Endodermal cell (in vitro differentiated cells): ENCODE data around the gene F7. TPM values are rescaled to one million over a fixed set of nuclear protein-coding genes. Genes with fewer than 3 reads are reported as not detected.

Experiments
- DNase-seq: peaks from one replicate; pipeline ENCODE4 v3.0.0-alpha.2; 2017
- H3K27ac ChIP-seq: 2 replicates; pipeline ENCODE4 v1.5.1; 2013; ENCODE audit warnings: mild to moderate bottlenecking, low read depth, low read length, moderate library complexity
- H3K27me3 ChIP-seq: 2 replicates; pipeline ENCODE4 v1.6.1; 2013; ENCODE audit warnings: mild to moderate bottlenecking, low read length, moderate library complexity; ENCODE audit not compliant: insufficient read depth, control insufficient read depth, poor library complexity, severe bottlenecking
- H3K36me3 ChIP-seq: 2 replicates; pipeline ENCODE4 v1.7.0; 2013; ENCODE audit warnings: mild to moderate bottlenecking, low read length, moderate library complexity; ENCODE audit not compliant: control insufficient read depth, insufficient read depth
- H3K4me1 ChIP-seq: one replicate; pipeline ENCODE4 v1.7.0; 2013; ENCODE audit warnings: low read length; ENCODE audit not compliant: control insufficient read depth, insufficient read depth
- H3K4me3 ChIP-seq: 2 replicates; pipeline ENCODE4 v1.5.1; 2013; ENCODE audit warnings: mild to moderate bottlenecking, low read length, moderate library complexity
- H3K9ac ChIP-seq: 2 replicates; pipeline ENCODE4 v1.6.1; 2013; ENCODE audit warnings: mild to moderate bottlenecking, low read length, moderate library complexity; ENCODE audit not compliant: poor library complexity, severe bottlenecking; ENCODE audit errors: extremely low read depth
- H3K9me3 ChIP-seq: 2 replicates; pipeline ENCODE4 v1.6.1; 2013; ENCODE audit warnings: mild to moderate bottlenecking, low read length, moderate library complexity; ENCODE audit not compliant: control insufficient read depth
- H3K27ac Mint-ChIP-seq: 2 replicates; pipeline ENCODE4 v1.8.0; 2020; ENCODE audit warnings: mixed read lengths
- H3K27me3 Mint-ChIP-seq: 2 replicates; pipeline ENCODE4 v1.8.0; 2021; ENCODE audit warnings: mild to moderate bottlenecking, mixed read lengths; ENCODE audit not compliant: insufficient read depth
- H3K36me3 Mint-ChIP-seq: 2 replicates; pipeline ENCODE4 v1.8.0; 2020; ENCODE audit warnings: low read depth, mixed read lengths
- H3K4me1 Mint-ChIP-seq: 2 replicates; pipeline ENCODE4 v1.8.0; 2020; ENCODE audit warnings: mixed read lengths
- H3K4me3 Mint-ChIP-seq: 2 replicates; pipeline ENCODE4 v1.8.0; 2020; ENCODE audit warnings: mild to moderate bottlenecking, moderate library complexity, mixed read lengths
- H3K9me3 Mint-ChIP-seq: 2 replicates; pipeline ENCODE4 v1.8.0; 2020; ENCODE audit warnings: mild to moderate bottlenecking, mixed read lengths
- WGBS, 2 experiments: methylation state at CpG; one replicate each; pipeline versions ENCODE4 v1.1.5 to v1.1.7; 2013; ENCODE audit warnings: missing lambda C conversion rate in 2 of 2, mixed read lengths in 1 of 2; ENCODE audit not compliant: insufficient coverage in 1 of 2, insufficient read length in 1 of 2; 5-methylcytosine and 5-hydroxymethylcytosine counted together
- total RNA-seq, 2 donors: library from RNA; stranded (reverse); fragmentation: NEBNext Ultra II Directional in 1 of 2; extraction: Animal tissue kit (Norgen Biotek cat#: 25700) in 1 of 2; gene quantifications; 2 replicates in 1 of 2; 3 replicates in 1 of 2; pipeline ENCODE4 v1.2.1, GENCODE V29; 2021
- TF ChIP-seq, protein P1 (sequence below): fragments of 200-600 bp; sonication (generic); conservative IDR thresholded peaks from 2 replicates; pipeline ENCODE4 v1.5.0; 2021; ENCODE audit warnings: antibody characterized with exemption, mild to moderate bottlenecking

The F7 gene
- total RNA-seq, 2 donors from 2014 or later, result 4.7 to 6.4 TPM

GRCh38 chr13:113062691-113063090 is 42.9 kb upstream of the F7 start:
- Mint-ChIP-seq H3K9me3 (peaks cover 2% of the 10 kb centered on the region), H3K27ac (no peak overlapping the region)
- WGBS, 2 experiments, result 93 to 96% methylated on average over 10 to 13 of the region's 14 CpGs

GRCh38 chr13:113063091-113063491 is 42.5 kb upstream of the F7 start:
- Histone ChIP-seq H3K36me3 (no peaks in the 10 kb centered on the region), H3K27ac (no peak overlapping the region), H3K27me3 (no peaks in the 10 kb centered on the region), H3K9ac (no peak overlapping the region), H3K4me3 (no peak overlapping the region), H3K4me1 (no peaks in the 10 kb centered on the region), H3K9me3 (peaks cover 2% of the 10 kb centered on the region)
- Mint-ChIP-seq H3K4me3 (no peak overlapping the region), H3K4me1 (no peaks in the 10 kb centered on the region), H3K9me3 (peaks cover 2% of the 10 kb centered on the region), H3K36me3 (peaks cover 9% of the 10 kb centered on the region), H3K27me3 (no peaks in the 10 kb centered on the region), H3K27ac (no peak overlapping the region)
- TF ChIP-seq, protein P1, sequence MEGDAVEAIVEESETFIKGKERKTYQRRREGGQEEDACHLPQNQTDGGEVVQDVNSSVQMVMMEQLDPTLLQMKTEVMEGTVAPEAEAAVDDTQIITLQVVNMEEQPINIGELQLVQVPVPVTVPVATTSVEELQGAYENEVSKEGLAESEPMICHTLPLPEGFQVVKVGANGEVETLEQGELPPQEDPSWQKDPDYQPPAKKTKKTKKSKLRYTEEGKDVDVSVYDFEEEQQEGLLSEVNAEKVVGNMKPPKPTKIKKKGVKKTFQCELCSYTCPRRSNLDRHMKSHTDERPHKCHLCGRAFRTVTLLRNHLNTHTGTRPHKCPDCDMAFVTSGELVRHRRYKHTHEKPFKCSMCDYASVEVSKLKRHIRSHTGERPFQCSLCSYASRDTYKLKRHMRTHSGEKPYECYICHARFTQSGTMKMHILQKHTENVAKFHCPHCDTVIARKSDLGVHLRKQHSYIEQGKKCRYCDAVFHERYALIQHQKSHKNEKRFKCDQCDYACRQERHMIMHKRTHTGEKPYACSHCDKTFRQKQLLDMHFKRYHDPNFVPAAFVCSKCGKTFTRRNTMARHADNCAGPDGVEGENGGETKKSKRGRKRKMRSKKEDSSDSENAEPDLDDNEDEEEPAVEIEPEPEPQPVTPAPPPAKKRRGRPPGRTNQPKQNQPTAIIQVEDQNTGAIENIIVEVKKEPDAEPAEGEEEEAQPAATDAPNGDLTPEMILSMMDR, result no peak
- 93 to 94% methylated on average over 22 of the region's 22 CpGs for WGBS, 2 experiments
- DNase-seq, result no peak

More at GRCh38 chr13:113062691-113063090, 42.9 kb upstream of the F7 start:
- Mint-ChIP-seq H3K36me3 (peaks cover 9% of the 10 kb centered on the region), H3K4me3 (no peak overlapping the region), H3K4me1 (no peaks in the 10 kb centered on the region), H3K27me3 (no peaks in the 10 kb centered on the region)
- H3K4me3 ChIP-seq, result no peak overlapping the region
- DNase-seq, result no peak
- H3K36me3 ChIP-seq, result no peaks in the 10 kb centered on the region
- H3K4me1 ChIP-seq, result no peaks in the 10 kb centered on the region
- TF ChIP-seq, protein P1, result no peak
- H3K27me3 ChIP-seq, result no peaks in the 10 kb centered on the region
- no peak overlapping the region for H3K27ac ChIP-seq
- H3K9ac ChIP-seq, result no peak overlapping the region
- peaks cover 6% of the 10 kb centered on the region for H3K9me3 ChIP-seq

GRCh38 chr13:113064000-113064533 is 41.5 kb upstream of the F7 start:
- no peaks in the 10 kb centered on the region for H3K9me3 ChIP-seq
- H3K27me3 ChIP-seq, result no peaks in the 10 kb centered on the region
- H3K27ac ChIP-seq, result no peak overlapping the region
- Mint-ChIP-seq H3K4me3 (no peak overlapping the region), H3K9me3 (peaks cover 2% of the 10 kb centered on the region), H3K36me3 (peaks cover 9% of the 10 kb centered on the region), H3K4me1 (no peaks in the 10 kb centered on the region), H3K27me3 (no peaks in the 10 kb centered on the region), H3K27ac (peak overlapping the region; percentile 4)
- DNase-seq, result no peak
- 94% methylated on average over 21 to 29 of the region's 29 CpGs for WGBS, 2 experiments
- no peak overlapping the region for H3K4me3 ChIP-seq
- TF ChIP-seq, protein P1, result no peak
- H3K36me3 ChIP-seq, result no peaks in the 10 kb centered on the region
- no peak overlapping the region for H3K9ac ChIP-seq
- no peaks in the 10 kb centered on the region for H3K4me1 ChIP-seq
